ENCODE measurements around the gene PLEKHM2.

- TF ChIP-seq GATA3 (IDR thresholded peaks at IDR 0.05; ENCODE audit: low read depth, low read length) (no peak), GATA2 (IDR thresholded peaks at IDR 0.05; ENCODE audit: low read depth, low read length) (no peak)
These were observed 52.8 kb downstream of the PLEKHM2 start for GRCh38 chr1:15736892-15737261.

Data from SH-SY5Y (cell line).